ENCODE data around the gene CYP4F8.
"Not testable (repeated sequence)": the region's sequence is repeated elsewhere in the genome, so short reads cannot be mapped to it uniquely, and the experiment has no call there.

Gene CYP4F8

DNA sequence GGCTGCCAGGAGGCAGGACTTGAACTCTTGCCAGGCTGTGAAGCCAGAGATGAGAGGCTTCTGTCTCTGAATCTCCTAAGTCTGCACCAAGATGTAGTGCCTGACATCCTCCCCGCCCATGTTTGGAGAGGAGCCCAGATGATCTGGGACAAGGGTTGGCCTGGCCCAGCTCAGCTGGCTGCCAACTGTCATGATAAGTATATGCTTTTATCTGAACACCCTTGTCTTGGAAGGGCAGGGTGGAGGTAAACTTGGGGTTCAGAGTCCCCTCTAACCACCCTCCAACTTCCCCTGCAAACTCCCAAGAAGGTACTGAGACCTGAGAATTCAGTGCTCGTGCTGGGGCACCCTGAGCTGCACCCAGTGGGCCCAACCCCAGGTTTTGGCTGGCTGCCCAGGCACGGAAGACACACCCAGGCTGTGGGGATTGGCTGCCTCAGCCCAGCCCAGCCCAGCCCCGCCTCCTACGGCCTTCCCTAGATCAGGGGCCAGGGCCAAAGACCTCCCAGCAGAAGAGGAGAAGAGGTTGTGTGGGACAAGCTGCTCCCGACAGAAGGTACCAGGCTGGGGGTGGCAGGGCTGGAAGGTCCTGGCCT is 57.7 kb downstream of the CYP4F8 start, which contains the start of gene CYP4F12:
Gene CYP4F12 (plus strand): TSS at position 508 of the 596 bp plus-strand sequence. CDS start 443 bp downstream, outside the sequence.
- H3K4me3 ChIP-seq (replicated peaks; ENCODE audit: low read depth, low read length): no peak within 1 kb of the TSS
- TF ChIP-seq, protein P1, sequence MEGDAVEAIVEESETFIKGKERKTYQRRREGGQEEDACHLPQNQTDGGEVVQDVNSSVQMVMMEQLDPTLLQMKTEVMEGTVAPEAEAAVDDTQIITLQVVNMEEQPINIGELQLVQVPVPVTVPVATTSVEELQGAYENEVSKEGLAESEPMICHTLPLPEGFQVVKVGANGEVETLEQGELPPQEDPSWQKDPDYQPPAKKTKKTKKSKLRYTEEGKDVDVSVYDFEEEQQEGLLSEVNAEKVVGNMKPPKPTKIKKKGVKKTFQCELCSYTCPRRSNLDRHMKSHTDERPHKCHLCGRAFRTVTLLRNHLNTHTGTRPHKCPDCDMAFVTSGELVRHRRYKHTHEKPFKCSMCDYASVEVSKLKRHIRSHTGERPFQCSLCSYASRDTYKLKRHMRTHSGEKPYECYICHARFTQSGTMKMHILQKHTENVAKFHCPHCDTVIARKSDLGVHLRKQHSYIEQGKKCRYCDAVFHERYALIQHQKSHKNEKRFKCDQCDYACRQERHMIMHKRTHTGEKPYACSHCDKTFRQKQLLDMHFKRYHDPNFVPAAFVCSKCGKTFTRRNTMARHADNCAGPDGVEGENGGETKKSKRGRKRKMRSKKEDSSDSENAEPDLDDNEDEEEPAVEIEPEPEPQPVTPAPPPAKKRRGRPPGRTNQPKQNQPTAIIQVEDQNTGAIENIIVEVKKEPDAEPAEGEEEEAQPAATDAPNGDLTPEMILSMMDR (IDR thresholded peaks at IDR 0.05; ENCODE audit: low read length, missing control alignments): no peak
- DNase-seq (ENCODE audit: low read depth): peak; percentile 20

DNA sequence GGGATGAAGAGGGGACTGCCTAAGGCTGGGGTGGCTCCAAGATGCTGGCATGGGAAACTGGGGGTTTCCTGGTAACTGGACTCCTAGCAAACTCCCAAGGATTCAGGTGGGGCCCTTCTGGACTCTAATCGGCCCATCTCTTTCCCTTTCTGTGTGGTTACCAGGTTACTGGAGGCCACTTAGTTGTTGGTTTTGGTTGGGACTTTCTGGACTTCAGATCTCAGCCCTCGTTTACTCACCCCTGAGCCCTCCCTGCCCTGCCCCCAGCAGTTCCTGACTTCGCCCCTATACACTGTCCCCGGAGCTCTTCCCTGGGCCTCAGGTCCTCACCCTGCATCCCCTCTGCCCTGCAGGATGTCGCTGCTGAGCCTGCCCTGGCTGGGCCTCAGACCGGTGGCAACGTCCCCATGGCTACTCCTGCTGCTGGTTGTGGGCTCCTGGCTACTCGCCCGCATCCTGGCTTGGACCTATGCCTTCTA is 58.2 kb downstream of the CYP4F8 start:
- TF ChIP-seq, protein P1 (IDR thresholded peaks at IDR 0.05; ENCODE audit: low read length, missing control alignments): no peak
- H3K4me3 ChIP-seq (replicated peaks; ENCODE audit: low read depth, low read length): no peak overlapping the region

DNA sequence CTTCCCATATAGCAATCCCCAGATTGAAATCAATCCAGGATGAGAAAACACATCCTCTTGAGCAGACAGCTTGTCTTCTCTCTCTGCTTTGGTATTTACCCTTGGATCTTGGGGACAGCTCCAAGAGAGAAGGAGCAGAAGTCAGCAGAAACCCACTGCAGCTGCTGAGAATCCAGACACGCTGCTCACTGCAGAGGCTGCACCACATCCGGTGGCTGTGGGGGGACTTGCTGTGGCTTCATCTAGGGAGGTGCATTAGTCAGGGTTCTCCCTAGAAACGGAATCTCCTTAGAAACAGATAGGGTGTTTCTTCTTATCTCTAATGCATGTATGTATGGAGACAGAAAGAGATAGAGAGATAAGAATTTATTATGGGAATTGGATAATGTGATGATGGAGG is 60.5 kb downstream of the CYP4F8 start:
- H3K4me3 ChIP-seq (replicated peaks; ENCODE audit: low read depth, low read length): no peak overlapping the region
- TF ChIP-seq, protein P1 (IDR thresholded peaks at IDR 0.05; ENCODE audit: low read length, missing control alignments): no peak
- no peak for DNase-seq (ENCODE audit: low read depth)

More for the DNA sequence above, 58.2 kb downstream of the CYP4F8 start:
- DNase-seq (ENCODE audit: low read depth): no peak

DNA sequence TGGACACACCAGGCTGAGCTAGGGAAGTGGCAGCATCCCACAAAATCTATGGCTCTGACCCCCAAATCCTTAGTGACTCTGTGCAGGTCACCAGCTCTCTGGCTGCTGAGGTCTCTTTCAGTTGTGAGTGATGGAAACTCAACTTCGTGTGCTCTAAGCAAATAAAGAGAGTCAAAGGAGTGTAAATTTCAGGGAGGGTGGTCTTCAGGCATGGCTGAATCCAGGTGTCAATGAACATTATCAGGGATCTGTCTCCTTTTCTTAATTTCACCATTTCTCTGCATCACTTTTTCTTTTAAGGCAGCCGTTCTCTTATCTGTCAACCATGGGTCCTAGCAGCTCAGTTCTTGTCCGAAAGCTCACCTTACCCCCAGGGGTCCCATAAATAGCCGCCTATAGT is 64.1 kb downstream of the CYP4F8 start:
- DNase-seq (ENCODE audit: low read depth): no peak
- H3K4me3 ChIP-seq (replicated peaks; ENCODE audit: low read depth, low read length): no peak overlapping the region
- TF ChIP-seq, protein P1 (IDR thresholded peaks at IDR 0.05; ENCODE audit: low read length, missing control alignments): no peak

DNA sequence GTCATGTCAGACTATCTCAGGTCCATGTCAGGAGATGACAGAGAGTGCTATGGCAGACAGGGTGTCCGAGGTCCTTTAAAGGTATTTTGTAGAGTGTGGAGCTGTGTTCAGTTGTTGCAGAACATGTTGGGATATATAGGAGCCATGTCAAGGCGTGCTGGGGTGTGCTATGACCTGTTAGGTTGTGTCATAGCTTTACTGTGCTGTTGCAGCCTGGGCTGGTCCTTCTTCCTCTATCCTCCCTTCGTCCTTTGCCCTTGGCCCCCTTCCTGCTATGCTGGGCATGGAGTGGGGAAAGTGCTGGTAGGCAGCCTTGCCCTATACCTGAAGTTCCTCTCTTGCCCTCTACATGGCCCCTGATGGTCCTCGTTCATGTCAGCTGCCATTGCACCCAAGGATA is 64.8 kb downstream of the CYP4F8 start:
- DNase-seq (ENCODE audit: low read depth); H3K4me3 ChIP-seq (replicated peaks; ENCODE audit: low read depth, low read length): not testable (repeated sequence)
